Panc1 (cell line): ENCODE measurements around the gene OAS2. TPM values are rescaled to one million over a fixed set of nuclear protein-coding genes. Genes with fewer than 3 reads are reported as not detected.

Source experiments
- ATAC-seq: fragments of 200-7000 bp; cut with Tn5 transposase; 2 replicates; pipeline ENCODE4 v1.9.1; 2020; ENCODE audit warnings: mild to moderate bottlenecking, moderate library complexity
- BruUV-seq: library from RNA; stranded (reverse); fragments of 400-500 nt; replicated peaks from 2 replicates; lab custom pipeline; 2021; lab: Mats Ljungman, UMichigan
- CTCF ChIA-PET: fragments of 300-600 bp; sonication (Branson Sonifier 250); formaldehyde crosslinking; loops from one replicate; lab custom pipeline; 2022; ENCODE audit warnings: antibody characterized with exemption; lab: Charles Lee
- POLR2A ChIA-PET: fragments of 300-600 bp; sonication (Branson Sonifier 250); formaldehyde crosslinking; loops from one replicate; lab custom pipeline; 2022; ENCODE audit warnings: antibody characterized with exemption; lab: Charles Lee
- DNase-seq: peaks from one replicate; pipeline ENCODE4 v3.0.0-alpha.2; 2010; ENCODE audit warnings: low read depth, low spot score
- H3K27ac ChIP-seq: 2 replicates; pipeline ENCODE4 v1.5.1; 2011; ENCODE audit warnings: mild to moderate bottlenecking, low read length, inconsistent platforms
- H3K27me3 ChIP-seq: fragments of 200-500 bp; sonication (Bioruptor generic); 2 replicates; pipeline ENCODE4 v1.6.0; 2014; ENCODE audit warnings: low read length, inconsistent platforms; ENCODE audit not compliant: control insufficient read depth, insufficient read depth
- H3K36me3 ChIP-seq: fragments of 200-500 bp; sonication (Bioruptor generic); 2 replicates; pipeline ENCODE4 v1.5.1; 2014; ENCODE audit warnings: inconsistent platforms, mild to moderate bottlenecking, low read length, moderate library complexity; ENCODE audit not compliant: control insufficient read depth, insufficient read depth
- H3K4me1 ChIP-seq: 2 replicates; pipeline ENCODE4 v1.5.1; 2011; ENCODE audit warnings: inconsistent platforms, mild to moderate bottlenecking, low read length, moderate library complexity; ENCODE audit not compliant: control insufficient read depth, insufficient read depth
- H3K4me3 ChIP-seq, 2 experiments: 2 replicates each; pipeline ENCODE4 v1.5.1; 2011 to 2012; ENCODE audit warnings: low read depth in 2 of 2, low read length in 2 of 2, mild to moderate bottlenecking in 2 of 2, inconsistent platforms in 1 of 2, moderate library complexity in 1 of 2
- H3K9me3 ChIP-seq: fragments of 200-500 bp; sonication (Bioruptor generic); 2 replicates; pipeline ENCODE4 v1.5.1; 2014; ENCODE audit warnings: low read depth, mild to moderate bottlenecking, inconsistent platforms, low read length, moderate library complexity; ENCODE audit not compliant: control insufficient read depth, insufficient read depth
- CTCF ChIP-seq: fragments of 450-650 bp; IDR thresholded peaks from 2 replicates; pipeline ENCODE4 v1.5.1; 2017; ENCODE audit warnings: mild to moderate bottlenecking
- POLR2AphosphoS5 ChIP-seq: IDR thresholded peaks from 2 replicates; pipeline ENCODE4 v1.6.1; 2012; ENCODE audit warnings: mild to moderate bottlenecking, low read depth, low read length, moderate library complexity
- REST ChIP-seq, 2 experiments: IDR thresholded peaks; 2 replicates each; pipeline ENCODE4 v1.6.1; 2011 to 2012; ENCODE audit warnings: low read depth in 2 of 2, control low read depth in 1 of 2, low read length in 1 of 2, mild to moderate bottlenecking in 1 of 2, moderate library complexity in 1 of 2; ENCODE audit not compliant: insufficient read depth in 1 of 2
- SIN3A ChIP-seq: IDR thresholded peaks from 2 replicates; pipeline ENCODE4 v1.6.1; 2012; ENCODE audit warnings: low read depth, mild to moderate bottlenecking, low read length, moderate library complexity, borderline replicate concordance; ENCODE audit not compliant: insufficient read depth
- TCF7L2 ChIP-seq: IDR thresholded peaks from 2 replicates; pipeline ENCODE4 v1.6.1; 2011; ENCODE audit warnings: mild to moderate bottlenecking, low read depth, low read length, inconsistent platforms
- in situ Hi-C: cut with HindIII; loops from 2 replicates; pipeline ENCODE4 v1.10.0; 2016; ENCODE audit warnings: low sequenced_read_pairs, low pct_unique_long_range_greater_than_20kb
- intact Hi-C: fragments of 100-400 bp; cut with micrococcal nuclease; formaldehyde crosslinking; loops from one replicate; pipeline ENCODE4 v1.10.0; 2022; ENCODE audit not compliant: unreplicated experiment
- total RNA-seq: library from RNA; stranded (reverse); gene quantifications from one replicate; pipeline ENCODE4 v1.2.1, GENCODE V29; 2021; ENCODE audit not compliant: unreplicated experiment

OAS2 gene
- total RNA-seq, 1 experiment from 2014 or later = 2.7 TPM

GRCh38 chr12:112942572-112942971, 35.7 kb upstream of the OAS2 start:
- H3K27ac ChIP-seq = no peak overlapping the region
- H3K4me1 ChIP-seq = peaks cover 12% of the 10 kb centered on the region; the same call in 1 of the 2 replicates
- BruUV-seq = no TSS peak
- ChIA-PET CTCF (no interaction called here), POLR2A (no interaction called here)
- no peak for ATAC-seq
- no peaks in the 10 kb centered on the region for H3K27me3 ChIP-seq
- in situ Hi-C loops = no loop called here
- TF ChIP-seq POLR2AphosphoS5 (no peak), CTCF (no peak), SIN3A (no peak), TCF7L2 (no peak), REST (IDR thresholded peaks at IDR 0.05; ENCODE audit: insufficient read depth in 1 of 2, low read depth in 2 of 2, low read length in 1 of 2) (no peak)
- no peak for DNase-seq
- no peak overlapping the region for H3K4me3 ChIP-seq
- intact Hi-C loops = no loop called here
- no peaks in the 10 kb centered on the region for H3K9me3 ChIP-seq
- no peaks in the 10 kb centered on the region for H3K36me3 ChIP-seq

GRCh38 chr12:112944024-112944690, 34.2 kb upstream of the OAS2 start:
- Histone ChIP-seq H3K27me3 (no peaks in the 10 kb centered on the region), H3K36me3 (no peaks in the 10 kb centered on the region), H3K4me1 (peaks cover 8% of the 10 kb centered on the region; the same call in 1 of the 2 replicates), H3K27ac (no peak overlapping the region), H3K9me3 (no peaks in the 10 kb centered on the region), H3K4me3 (no peak overlapping the region)
- ChIA-PET POLR2A (no interaction called here), CTCF (no interaction called here)
- intact Hi-C loops (no loop called here), in situ Hi-C loops (no loop called here)
- ATAC-seq (no peak), DNase-seq (no peak)
- TF ChIP-seq REST (IDR thresholded peaks at IDR 0.05; ENCODE audit: insufficient read depth in 1 of 2, low read depth in 2 of 2, low read length in 1 of 2) = no peak
- TF ChIP-seq TCF7L2 = no peak
- no peak for TF ChIP-seq SIN3A
- no peak for TF ChIP-seq POLR2AphosphoS5
- no peak for TF ChIP-seq CTCF
- BruUV-seq = no TSS peak
